ENCODE measurements around the gene RIPK3.

RIPK3 gene

DNA sequence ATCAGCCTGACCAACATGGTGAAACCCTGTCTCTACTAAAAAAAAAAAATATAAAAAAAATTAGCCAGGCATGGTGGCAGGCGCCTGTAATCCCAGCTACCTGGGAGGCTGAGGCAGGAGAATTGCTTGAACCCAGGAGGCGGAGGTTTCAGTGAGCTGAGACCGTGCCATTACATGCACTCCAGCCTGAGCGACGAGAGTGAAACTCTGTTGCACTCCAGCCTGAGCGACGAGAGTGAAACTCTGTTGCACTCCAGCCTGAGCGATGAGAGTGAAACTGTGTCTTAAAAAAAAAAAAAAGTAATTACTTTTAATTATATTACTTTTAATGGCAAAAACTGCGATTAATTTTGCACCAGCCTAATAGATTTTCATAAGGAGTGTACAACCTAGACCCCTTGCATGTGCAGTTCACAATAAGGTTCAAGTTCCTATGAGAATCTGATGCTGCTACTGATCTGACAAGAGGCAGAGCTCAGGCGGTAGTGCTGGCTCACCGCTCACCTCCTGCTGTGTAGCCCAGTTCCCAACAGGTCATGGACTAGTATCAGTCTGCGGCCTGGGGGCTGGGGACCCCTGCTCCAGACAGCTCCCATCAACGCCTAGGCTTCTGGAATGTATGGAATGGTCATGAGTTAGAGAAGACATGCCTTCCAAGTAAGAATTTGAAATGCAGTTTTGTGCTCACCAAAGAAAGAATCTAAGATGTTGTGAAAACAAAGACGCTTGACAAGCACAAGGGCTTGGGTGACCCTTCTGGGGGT is 18.4 kb downstream of the RIPK3 start:
- H3K36me3 ChIP-seq (ENCODE audit: control insufficient read depth, insufficient read depth, low read length): no peaks in the 10 kb centered on the region

DNA sequence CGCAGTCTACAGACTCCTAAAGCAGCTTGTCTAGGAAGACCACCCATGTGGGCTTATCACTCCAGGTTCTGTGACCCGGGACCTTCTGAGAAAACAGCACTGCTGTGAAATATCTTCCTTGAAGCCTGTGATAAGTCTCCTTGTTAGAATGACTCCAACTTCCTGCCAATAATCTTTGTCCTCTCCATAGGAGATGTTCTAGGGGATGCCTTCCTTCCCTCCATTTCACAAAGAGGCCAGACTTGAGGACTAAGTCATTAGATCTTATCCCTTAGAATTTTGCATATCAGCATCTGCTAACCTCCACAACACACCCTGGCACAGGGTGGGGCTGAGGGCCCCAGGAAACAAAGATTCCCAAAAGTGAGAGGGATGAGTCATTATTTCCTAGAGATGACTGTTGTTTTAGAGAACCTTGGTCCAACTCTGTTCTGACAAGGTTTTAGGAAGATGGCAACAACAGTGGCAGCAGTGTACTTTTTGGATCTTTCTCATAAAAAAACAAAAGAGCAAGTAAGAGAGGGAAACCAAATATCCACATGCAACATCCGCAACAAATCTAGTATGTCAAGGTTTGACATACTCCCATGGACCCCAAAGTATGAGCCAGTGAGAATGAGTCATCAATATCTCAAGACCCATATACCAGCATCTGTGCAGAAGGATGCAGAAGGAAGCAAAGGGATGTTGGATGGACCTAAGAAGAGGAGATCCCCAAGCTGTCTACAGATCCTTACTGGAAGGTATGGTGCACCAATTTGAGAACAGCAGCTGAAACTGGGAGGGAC is 22.5 kb downstream of the RIPK3 start:
- Histone ChIP-seq H3K27ac (no peak overlapping the region), H3K4me1 (no peaks in the 10 kb centered on the region), H3K36me3 (ENCODE audit: control insufficient read depth, insufficient read depth, low read length) (no peaks in the 10 kb centered on the region), H3K9me3 (ENCODE audit: control insufficient read depth, low read length) (no peaks in the 10 kb centered on the region), H3K4me3 (ENCODE audit: low read depth, low read length) (no peak overlapping the region), H2AFZ (no peak overlapping the region), H3K9ac (no peak overlapping the region), H3K4me2 (ENCODE audit: low read length) (no peak overlapping the region), H3K79me2 (no peaks in the 10 kb centered on the region), H3K27me3 (ENCODE audit: control insufficient read depth, insufficient read depth, low read length) (no peaks in the 10 kb centered on the region)
- TF ChIP-seq, protein P1, sequence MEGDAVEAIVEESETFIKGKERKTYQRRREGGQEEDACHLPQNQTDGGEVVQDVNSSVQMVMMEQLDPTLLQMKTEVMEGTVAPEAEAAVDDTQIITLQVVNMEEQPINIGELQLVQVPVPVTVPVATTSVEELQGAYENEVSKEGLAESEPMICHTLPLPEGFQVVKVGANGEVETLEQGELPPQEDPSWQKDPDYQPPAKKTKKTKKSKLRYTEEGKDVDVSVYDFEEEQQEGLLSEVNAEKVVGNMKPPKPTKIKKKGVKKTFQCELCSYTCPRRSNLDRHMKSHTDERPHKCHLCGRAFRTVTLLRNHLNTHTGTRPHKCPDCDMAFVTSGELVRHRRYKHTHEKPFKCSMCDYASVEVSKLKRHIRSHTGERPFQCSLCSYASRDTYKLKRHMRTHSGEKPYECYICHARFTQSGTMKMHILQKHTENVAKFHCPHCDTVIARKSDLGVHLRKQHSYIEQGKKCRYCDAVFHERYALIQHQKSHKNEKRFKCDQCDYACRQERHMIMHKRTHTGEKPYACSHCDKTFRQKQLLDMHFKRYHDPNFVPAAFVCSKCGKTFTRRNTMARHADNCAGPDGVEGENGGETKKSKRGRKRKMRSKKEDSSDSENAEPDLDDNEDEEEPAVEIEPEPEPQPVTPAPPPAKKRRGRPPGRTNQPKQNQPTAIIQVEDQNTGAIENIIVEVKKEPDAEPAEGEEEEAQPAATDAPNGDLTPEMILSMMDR (IDR thresholded peaks at IDR 0.05): no peak

More for the DNA sequence above, 18.4 kb downstream of the RIPK3 start:
- Histone ChIP-seq H3K4me2 (ENCODE audit: low read length) (no peak overlapping the region), H2AFZ (no peak overlapping the region), H3K9ac (no peak overlapping the region), H3K9me3 (ENCODE audit: control insufficient read depth, low read length) (no peaks in the 10 kb centered on the region), H3K4me3 (ENCODE audit: low read depth, low read length) (no peak overlapping the region), H3K27me3 (ENCODE audit: control insufficient read depth, insufficient read depth, low read length) (no peaks in the 10 kb centered on the region), H3K4me1 (no peaks in the 10 kb centered on the region), H3K27ac (no peak overlapping the region), H3K79me2 (no peaks in the 10 kb centered on the region)
- TF ChIP-seq, protein P1 (IDR thresholded peaks at IDR 0.05): no peak

DNA sequence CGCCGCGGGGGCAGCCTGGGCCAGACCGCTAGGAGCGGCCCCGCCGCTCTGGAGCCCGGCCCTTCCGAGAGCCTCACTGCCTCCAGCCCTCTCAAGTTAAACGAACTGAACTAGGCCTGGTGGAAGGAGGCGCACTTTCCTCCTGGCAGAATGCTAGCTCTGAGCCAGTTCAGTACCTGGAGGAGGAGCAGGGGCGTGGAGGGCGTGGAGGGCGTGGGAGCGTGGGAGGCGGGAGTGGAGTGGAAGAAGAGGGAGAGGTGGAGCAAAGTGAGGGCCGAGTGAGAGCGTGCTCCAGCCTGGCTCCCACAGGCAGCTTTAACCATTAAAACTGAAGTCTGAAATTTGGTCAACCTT is 23.2 kb downstream of the RIPK3 start:
- Histone ChIP-seq H2AFZ (no peak overlapping the region), H3K9ac (no peak overlapping the region), H3K4me2 (ENCODE audit: low read length) (no peak overlapping the region), H3K27ac (peak overlapping the region; percentile 8), H3K36me3 (ENCODE audit: control insufficient read depth, insufficient read depth, low read length) (no peaks in the 10 kb centered on the region), H3K4me3 (ENCODE audit: low read depth, low read length) (no peak overlapping the region), H3K79me2 (no peaks in the 10 kb centered on the region), H3K9me3 (ENCODE audit: control insufficient read depth, low read length) (no peaks in the 10 kb centered on the region), H3K27me3 (ENCODE audit: control insufficient read depth, insufficient read depth, low read length) (no peaks in the 10 kb centered on the region), H3K4me1 (no peaks in the 10 kb centered on the region)
- TF ChIP-seq, protein P1 (IDR thresholded peaks at IDR 0.05): no peak

DNA sequence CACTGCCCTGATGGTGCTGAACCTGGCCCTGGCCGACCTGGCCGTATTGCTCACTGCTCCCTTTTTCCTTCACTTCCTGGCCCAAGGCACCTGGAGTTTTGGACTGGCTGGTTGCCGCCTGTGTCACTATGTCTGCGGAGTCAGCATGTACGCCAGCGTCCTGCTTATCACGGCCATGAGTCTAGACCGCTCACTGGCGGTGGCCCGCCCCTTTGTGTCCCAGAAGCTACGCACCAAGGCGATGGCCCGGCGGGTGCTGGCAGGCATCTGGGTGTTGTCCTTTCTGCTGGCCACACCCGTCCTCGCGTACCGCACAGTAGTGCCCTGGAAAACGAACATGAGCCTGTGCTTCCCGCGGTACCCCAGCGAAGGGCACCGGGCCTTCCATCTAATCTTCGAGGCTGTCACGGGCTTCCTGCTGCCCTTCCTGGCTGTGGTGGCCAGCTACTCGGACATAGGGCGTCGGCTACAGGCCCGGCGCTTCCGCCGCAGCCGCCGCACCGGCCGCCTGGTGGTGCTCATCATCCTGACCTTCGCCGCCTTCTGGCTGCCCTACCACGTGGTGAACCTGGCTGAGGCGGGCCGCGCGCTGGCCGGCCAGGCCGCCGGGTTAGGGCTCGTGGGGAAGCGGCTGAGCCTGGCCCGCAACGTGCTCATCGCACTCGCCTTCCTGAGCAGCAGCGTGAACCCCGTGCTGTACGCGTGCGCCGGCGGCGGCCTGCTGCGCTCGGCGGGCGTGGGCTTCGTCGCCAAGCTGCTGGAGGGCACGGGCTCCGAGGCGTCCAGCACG is 23.8 kb downstream of the RIPK3 start:
- Histone ChIP-seq H3K27me3 (ENCODE audit: control insufficient read depth, insufficient read depth, low read length) (no peaks in the 10 kb centered on the region), H3K79me2 (no peaks in the 10 kb centered on the region), H3K4me2 (ENCODE audit: low read length) (no peak overlapping the region), H3K4me3 (ENCODE audit: low read depth, low read length) (no peak overlapping the region), H3K36me3 (ENCODE audit: control insufficient read depth, insufficient read depth, low read length) (no peaks in the 10 kb centered on the region), H3K27ac (peak overlapping the region; percentile 47), H3K9me3 (ENCODE audit: control insufficient read depth, low read length) (no peaks in the 10 kb centered on the region), H3K4me1 (no peaks in the 10 kb centered on the region), H3K9ac (no peak overlapping the region), H2AFZ (no peak overlapping the region)
- TF ChIP-seq, protein P1 (IDR thresholded peaks at IDR 0.05): no peak

Data from parathyroid adenoma (tissue), 2 donors.